COLO668 (cell line): Measurements from ENCODE around the gene GNAL.
"Not testable (repeated sequence)": the region's sequence is repeated elsewhere in the genome, so short reads cannot be mapped to it uniquely, and the experiment has no call there.

Experiments
- DNase-seq: peaks from one replicate; lab custom pipeline; 2025; ENCODE audit not compliant: unreplicated experiment; lab: John Stamatoyannopoulos, UW

GNAL gene

DNA sequence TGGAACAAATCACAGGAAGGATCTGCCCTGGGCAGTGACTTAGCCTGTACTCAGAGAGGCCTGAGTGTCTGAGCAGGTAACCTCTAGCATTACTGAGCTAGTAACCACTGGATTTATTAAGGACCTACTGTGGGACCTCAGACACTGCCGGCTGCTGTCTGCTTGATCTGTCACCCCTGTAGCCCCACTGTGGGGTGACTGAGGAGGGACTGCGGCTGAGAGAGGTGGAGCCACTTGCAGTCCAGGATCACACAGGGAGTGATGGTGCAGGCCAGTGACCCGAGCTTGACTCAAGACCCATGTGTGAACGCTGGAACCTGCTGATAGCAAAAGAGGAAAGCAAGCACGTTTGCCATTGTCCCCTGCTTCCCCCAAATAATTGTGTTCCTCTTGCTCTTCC, 177.7 kb downstream of the GNAL start:
- no peak for DNase-seq

DNA sequence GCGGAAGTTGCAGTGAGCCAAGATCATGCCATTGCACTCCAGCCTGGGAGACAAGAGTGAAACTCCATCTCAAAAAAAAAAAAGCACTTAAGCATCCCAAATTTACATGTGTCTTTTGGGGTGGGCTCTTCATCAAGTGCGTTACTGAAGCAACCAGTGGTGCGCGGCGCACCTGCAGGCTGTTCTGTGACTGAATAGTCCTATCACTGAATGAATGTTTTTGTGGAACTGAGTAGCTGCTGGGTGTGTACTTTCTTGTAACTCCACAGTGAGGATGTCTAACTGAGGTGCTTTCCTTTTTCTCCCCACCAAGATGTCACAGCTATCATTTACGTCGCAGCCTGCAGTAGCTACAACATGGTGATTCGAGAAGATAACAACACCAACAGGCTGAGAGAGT, 179.2 kb downstream of the GNAL start:
- DNase-seq = no peak

DNA sequence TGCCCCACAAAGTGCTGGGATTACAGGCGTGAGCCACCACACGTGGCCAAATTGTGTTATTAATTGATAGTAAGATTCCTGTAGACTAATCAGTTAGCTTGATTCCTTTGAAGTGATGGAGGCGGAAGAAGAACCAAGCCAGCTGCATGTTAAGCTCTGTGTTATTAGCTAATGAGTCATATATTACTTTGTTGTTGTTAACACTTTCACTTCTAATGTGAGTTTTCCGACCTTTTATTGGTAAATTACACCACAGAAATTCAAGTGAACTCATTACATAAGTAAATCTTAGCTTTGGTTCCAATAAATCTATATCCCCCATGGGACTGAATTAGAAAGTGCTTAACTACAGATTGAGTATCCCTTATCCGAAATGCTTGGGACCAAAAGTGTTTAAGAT, 182.4 kb downstream of the GNAL start:
- no peak for DNase-seq

DNA sequence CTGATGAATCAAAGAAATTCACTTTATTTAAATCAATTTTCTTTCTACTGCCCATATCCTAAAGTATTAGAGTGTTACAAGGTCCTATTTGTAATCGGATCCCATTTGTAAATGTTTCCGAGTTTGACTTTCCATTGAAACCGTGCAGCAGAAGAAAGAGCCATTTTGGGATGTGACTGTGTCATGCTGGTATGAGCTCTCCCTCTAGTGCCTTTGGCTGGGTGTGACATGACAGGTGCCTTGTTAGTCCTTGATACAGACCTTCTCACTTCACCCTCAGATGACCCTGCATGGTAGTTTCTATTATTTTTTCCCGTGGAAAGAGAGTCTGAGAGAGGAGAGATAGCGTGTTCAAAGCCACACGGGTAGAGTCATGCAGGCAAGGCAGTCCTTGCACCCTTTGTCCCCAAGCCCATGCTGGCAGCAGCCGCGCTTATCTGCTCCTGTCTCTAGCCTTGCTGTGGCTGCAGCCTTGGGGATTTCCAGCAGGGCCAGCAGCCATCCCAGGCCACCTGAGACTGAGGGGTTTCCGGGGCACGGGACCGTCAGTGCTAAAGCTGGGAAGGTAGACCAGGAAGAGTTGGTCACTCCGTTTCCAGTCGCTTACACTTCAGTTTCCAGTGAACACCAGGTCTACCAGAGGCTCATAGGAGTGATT, 183.5 kb downstream of the GNAL start:
- peak; percentile 24 for DNase-seq

DNA sequence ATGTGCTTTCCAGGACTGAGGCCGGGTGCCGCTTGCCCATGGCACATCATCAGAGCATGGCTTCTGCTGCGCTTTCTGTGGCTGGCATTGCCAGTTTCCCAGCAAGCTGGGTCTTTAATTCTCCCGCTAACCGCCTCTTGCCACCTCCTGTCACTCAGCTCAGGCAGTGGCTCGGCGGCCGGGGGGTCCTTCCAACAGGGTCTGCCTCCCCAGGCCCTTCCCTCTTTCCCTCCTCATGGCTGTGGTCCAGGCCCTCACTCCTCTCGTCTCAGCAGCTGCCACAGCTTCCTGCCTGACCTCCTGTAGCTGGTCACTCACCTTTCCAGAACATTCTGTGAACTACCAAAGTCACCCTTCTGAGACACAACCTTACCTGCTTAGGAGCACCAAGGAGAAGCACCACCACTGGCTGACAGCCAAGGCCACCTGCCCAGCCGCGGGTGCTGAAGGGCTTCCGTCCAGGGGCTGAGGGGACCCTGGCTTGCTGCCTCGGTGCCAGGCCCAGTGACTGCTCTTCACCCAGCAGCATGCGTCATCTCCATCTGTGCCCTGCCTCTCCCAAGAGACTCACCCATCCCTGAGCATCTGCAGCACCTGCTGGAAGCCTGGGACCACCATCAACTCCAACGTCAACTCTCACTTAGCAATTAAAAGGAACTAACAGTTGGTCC, 184.7 kb downstream of the GNAL start:
- DNase-seq = no peak

DNA sequence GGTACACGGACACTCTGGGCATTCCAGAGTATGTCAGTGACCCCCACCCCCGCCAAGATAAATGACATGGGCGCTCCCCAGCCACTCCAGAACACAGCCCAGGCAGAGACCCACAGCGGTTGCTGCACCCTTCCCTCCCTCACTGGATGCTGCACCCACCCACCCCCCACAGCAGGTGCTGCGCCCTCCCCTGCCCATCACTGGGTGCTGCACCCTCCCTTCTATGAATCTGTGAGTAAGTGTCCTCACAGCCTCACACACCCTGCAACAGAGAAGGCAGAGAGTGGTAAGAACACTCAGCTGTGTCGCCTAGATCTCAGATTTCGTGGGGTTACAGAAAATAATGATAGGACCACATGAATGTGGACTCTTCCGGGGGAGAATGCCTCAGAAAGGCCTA, 185.6 kb downstream of the GNAL start:
- no peak for DNase-seq

DNA sequence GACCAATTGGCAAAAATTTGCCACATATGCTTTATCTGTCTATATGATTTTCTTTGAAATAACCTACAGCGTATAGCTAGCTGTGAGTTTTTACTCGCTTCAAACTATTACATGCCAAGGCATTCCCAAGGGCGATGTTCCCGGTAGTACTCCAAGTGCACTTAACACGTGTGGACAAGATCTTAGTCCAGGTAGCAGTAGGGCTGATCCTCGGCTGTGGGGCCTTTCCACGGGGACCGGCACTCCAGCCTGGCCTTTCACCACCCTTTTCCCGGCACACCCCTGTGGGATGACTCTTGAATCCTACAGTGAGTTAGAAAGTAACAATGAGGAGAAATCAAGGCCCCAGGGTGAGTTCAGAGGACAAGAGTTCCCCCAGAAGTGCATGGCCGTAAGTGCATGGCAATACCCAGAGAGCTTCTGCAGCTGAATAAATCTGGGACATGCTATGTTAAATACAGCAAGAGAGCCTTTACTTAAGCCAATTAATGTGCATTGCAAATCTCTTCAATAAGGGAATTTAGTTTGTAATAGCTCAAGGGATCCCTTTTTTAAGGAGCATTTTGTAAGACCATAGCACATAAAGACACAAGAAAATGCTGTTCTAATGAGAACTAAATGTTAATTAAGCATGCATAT, 188.6 kb downstream of the GNAL start:
- DNase-seq = no peak

DNA sequence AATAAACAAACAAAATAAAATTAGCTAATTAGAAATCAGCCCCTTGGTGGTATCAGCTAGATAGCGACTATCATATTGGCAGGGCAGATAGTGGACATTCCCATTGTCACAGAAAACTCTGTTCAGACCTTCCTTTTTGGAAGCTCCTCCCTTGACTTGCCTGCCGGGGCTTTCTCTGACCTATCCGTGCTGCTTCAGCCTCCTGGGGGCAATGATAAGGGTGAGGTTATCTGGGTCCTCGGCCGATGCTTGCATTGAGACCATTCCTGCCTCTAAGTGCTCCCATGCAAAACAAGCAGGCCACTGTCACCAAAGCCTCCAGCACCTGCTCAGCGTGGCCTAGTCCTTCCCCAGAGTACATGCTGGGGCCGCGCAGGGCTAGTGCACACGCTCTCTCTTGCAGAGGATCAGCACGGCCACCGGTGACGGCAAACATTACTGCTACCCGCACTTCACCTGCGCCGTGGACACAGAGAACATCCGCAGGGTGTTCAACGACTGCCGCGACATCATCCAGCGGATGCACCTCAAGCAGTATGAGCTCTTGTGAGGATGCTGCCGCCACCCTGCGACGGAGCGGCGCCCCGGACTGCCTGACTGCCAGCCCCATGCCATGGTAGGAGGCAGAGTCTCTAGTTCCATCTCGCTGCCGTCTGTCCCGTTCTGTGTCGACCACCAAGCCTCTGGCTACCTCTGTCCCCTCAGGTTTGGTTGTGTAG, 191.7 kb downstream of the GNAL start:
- DNase-seq = no peak

DNA sequence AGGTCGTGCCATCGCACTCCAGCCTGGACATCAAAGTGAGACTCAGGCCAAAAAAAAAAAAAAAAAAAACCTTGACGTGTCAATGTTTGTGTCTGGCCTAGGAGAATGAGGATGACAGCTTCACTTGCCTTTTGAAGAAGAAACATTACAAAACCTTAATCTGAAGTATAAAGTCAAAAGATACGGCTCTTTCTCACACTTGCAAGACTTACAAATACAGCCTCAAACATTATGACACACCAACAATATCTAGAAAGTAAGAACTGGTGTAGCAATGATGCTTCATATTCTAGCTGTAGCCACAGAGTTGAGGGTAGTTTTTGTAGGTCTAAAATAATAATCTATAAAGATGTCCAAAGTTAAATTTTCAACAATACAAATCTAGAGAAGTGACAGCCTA, 193.6 kb downstream of the GNAL start:
- no peak for DNase-seq

DNA sequence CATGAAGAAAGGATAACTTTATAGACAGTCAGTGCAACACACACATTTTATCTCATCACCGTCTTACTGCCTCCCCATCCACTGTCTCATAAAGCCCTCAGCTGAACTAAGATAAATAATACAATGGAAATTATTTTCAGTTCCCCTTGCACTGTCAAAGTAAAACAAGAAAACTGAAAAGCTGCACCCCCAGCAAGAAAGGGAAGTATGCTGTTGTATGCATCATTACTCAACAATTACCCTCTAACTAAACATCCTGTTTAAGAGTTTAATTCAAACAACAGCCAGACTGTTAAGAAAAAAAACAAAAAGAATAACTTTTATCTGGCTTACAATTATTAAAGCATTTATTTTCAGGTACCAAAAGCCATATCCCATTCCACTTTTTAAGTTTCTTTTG, 194.1 kb downstream of the GNAL start:
- no peak for DNase-seq

DNA sequence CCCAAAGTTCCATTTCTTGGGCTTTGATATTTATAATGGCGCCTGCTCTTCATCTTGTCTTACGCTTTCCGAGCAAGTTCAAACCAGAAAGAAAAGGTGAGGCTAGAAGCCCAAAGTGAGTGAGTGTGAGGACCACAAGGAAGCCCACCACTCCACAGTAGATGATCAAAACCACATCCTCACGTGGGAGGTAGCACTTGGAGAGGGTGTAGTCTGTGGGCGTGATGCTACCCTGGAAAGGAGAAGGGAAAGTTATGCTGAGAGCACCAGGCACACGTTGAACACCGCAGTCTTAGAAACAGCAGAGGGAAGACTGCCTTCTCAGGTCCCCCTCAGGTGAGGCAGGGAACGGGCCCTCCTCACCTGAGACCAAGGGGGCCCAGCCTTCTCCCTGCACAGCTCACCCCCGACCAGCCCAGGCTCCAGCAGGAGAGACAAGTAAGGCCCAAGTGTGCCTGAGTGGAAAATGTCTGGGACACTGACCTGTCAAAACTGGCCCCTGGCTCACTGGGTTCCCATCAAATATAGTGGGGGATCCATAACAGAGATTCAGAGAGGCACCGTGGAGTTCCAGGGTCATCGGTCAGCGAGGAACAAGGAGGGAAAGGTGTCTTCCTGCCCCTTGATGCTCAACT, 195.4 kb downstream of the GNAL start:
- no peak for DNase-seq

DNA sequence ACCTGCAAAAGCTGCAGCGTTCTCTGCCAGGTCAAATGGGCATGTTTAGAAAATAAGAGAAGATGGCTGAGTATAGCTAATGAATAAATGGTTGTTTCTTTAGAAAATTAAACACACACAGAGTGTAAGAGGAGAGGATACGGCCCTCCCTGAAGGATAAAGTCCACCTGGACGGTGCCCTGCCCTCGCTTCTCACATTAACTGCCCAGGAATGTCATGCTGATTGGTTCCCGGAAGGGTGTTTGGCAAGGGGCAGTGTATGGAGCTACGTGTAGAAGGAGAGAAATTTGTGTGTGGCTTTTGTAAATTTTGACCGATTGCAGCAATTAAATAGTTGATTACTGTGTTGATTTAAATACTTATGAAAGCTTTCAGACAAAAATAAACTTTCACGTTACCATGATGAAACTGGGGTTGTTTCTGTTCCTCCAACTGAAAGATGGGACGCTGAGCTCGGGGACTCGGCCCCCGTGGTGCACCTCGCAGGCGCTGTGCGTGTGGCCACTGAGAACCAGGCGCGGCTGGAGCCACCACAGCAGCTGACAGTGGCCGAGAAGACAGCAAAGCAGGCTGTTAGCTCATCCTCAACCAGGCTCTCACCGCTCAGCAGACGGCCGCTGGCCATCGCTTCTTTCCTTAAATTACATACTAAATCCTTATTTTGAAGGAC, 196.3 kb downstream of the GNAL start:
- DNase-seq = no peak

DNA sequence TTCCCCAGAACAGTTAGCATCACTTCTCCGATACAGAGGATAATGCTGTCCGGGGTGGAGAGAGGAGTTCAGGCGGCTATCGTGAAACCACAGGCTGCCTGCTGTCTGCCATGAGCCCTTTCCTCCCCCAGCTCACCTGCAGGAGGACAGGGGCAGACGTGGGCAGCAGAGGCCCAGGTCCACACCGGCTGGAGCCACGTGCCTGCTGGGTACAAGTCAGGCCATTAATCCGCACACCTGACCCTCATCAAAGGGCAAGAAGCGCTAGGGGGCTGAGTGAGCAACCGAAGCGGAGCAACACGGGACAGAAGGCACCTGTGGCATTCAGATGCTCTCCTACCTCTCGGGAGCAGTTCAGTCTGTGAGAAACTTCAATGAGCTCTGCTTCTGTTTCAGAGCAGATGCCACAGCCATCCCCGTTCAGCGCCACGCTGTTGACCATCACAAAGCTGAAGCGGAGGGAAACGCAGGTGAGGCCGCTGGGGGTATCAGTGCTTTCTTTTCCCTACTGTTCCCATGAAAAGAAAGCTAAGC, 197.6 kb downstream of the GNAL start:
- no peak for DNase-seq

DNA sequence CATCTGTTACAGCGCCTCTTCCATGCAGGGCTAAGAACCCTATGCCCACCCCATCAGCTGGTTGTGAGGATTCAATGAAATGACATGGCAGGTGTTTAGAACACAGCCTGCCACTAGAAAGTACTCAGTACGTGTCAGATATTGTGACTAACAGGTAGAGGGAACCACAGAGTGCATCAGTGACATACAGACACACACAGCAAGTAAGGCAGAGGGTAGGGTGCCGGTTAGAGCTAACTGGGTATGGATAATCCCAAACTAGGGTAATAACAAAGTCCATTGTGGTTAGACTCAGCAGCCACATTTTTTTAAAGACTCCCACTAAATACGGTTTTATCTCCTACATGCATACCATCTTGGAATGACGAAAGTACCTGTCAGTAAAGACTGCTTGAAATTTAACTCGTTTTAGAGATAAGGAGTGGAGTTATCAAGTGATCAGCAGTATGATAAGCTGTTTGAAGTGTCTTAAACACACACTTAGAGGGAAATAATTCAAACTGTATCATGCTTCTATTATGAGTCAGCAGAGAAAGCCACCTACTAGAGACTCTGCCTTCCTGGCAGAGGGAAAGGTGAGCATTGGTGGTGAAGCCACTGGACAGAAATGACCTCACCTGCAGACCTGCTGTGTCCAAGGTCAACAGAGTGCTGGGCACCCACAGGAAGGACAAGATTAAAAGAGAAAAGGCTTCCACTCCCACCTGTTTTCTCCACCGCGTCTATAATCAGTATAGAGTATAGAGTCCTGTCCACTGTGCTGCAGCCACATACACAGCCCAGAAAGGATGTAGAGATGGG, 198.5 kb downstream of the GNAL start:
- DNase-seq = no peak

DNA sequence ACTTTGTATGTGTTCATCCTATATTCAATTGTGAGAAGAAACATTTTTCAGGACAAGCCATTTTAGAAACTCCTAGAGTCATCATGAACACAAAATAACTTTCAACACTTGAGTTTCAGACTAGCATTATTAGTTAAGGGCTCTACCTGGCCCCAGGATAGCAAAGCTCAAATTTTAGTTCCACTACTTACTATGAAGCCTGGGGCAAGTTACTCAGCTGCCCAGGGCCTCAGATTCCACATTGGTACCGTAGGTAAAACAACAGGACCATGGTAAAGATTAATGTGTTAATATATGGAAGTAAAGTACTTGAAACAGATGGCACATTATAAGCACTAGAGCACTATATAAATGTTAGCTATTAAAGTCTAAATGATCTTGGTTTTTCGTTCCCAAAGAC, 199.7 kb downstream of the GNAL start:
- no peak for DNase-seq

DNA sequence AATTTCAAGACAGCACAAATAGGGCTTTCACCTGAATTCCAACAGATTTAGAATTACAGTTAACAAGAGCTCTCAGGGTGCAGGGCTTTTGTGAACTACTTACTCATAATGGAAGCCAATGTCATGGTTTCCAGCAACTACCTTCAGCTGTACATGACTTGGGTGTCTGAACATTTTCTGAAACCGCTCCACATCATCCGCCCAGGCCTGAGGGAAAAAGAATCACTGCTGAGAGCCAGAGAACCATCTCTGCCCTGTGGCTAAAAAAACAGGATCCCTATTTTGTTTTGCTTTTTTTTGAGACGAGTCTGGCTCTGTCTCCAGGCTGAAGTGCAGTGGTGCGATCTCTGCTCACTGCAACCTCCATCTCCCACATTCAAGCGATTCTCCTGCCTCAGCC, 200.2 kb downstream of the GNAL start:
- no peak for DNase-seq

DNA sequence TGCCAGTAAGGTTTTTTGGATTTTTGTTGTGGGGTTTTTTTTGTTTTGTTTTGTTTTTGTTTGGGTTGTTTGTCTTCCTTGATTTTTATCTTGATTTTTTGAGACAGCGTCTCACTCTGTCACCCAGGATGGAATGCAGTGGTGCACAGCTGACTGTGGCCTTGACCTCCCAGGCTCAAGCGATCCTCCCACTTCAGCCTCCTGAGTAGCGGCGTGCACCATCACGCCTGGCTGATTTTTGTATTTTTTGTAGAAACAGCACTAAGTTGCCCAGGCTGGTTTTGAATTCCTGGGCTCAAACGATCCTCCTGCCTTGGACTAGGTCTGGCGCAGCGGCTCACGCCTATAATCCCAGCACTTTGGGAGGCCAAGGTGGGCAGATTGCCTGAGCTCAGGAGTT, 202.7 kb downstream of the GNAL start:
- DNase-seq = no peak

DNA sequence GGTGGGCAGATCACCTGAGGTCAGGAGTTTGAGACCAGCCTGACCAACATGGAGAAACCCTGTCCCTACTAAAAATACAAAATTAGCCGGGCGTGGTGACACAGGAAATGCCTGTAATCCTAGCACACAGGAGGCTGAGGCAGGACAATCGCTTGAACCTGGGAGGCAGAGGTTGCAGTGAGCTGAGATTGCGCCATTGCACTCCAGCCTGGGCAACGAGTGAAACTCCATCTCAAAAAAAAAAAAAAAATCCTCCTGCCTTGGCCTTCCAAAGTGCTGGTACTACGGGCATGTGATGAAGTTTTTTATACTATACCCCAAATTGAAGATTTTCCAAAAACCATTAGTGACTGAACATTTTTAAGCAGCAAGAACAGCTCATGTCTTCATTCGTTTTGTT, 203.4 kb downstream of the GNAL start:
- not testable (repeated sequence) for DNase-seq

DNA sequence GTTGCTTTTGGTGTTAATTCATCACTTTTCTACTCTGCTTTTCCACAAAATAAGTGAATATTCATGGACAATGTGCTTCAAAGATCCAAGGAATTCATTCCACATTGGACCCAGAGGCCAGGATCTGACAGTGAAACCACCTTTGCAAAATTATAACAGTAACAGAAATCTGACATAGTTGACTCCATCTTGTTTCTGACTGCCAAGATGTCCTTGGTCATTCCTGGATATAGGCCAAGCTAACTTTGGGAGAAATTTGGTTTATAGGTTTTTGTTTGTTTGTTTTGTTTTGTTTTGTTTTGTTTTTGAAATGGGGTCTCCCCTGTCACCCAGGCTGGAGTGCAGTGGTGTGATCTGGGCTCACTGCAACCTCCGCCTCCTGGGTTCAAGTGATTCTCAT, 208.7 kb downstream of the GNAL start:
- DNase-seq = no peak

DNA sequence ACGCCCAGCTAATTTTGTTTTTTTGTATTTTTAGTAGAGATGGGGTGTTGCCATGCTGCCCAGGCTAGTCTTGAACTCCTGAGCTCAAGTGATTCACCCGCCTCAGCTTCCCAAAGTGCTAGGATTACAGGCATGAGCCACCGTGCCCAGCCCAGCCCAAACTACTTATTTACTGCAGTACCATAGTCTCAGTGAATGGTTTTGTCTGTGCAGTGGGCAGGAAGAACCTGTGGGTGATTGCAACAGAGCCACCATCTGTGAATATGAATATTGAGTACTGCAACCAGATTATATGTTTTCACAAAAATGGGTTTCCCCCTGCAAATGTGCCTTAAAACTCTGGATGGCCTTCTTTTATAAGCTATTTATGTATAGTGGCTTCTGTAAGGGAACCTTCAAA, 210.0 kb downstream of the GNAL start:
- no peak for DNase-seq
